Islet precursor cell (in vitro differentiated cells): ENCODE measurements around the gene SLAMF6.
"Not testable (repeated sequence)": the region's sequence is repeated elsewhere in the genome, so short reads cannot be mapped to it uniquely, and the experiment has no call there.

Experiments used
- DNase-seq: peaks from one replicate; pipeline ENCODE4 v3.0.0-alpha.2; 2018

The SLAMF6 gene

DNA sequence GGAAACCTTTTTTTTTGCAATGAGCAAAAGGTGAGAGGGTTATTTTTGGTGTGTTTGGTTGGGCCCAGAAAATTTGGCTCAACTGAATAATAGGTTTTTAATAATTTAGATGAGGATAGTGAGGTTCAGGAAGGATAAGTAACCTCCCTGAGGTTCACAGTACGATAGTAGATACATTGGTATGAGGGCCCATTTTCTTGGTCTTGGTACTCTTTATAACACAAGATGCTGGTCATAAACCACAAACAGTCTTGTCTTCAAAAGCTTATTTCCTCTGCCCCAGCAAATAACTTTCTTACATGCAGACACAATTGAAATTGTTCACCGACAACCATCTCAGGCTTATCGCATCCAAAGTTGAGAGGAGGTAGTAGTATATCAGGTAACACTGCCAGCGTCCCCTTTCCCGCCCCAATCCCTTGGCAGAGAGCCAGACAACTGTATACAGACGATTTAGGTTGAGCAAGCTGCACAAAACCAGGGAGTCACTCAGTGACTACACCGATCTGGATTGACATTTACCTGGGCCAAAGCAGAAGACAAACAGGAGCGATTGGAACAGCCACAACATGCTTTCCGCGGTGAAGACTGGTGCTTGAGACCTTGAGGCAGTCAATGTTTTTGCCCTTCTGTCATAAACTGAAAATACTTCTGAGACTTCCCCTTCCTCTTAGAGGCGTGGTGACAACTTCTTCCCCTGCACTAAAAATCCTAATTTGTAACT lies at the start of gene SLAMF6:
Gene SLAMF6, minus strand, starts transcription at position 634 of the 724 bp plus-strand sequence. Its CDS starts 63 bp downstream, at position 571.
- DNase-seq = no peak

DNA sequence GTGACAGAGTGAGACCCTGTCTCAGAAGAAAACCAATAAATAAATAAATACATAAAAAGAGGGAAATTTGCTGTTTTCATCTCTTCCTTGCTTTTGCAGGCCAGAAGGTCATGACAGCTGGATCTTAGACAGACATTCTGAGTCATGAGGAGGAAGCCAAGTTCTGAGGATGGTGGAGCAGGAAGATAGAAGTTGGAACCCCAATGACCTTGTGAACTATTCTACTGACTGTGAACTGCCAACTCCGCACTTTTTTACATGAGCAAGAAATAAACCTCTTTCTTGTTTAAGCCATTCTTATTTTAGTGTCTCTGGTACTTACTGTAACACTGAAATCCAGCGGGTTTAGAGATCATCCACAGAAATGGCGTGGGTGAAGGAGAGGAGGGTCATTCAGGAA lies 47.8 kb upstream of the SLAMF6 start:
- no peak for DNase-seq

DNA sequence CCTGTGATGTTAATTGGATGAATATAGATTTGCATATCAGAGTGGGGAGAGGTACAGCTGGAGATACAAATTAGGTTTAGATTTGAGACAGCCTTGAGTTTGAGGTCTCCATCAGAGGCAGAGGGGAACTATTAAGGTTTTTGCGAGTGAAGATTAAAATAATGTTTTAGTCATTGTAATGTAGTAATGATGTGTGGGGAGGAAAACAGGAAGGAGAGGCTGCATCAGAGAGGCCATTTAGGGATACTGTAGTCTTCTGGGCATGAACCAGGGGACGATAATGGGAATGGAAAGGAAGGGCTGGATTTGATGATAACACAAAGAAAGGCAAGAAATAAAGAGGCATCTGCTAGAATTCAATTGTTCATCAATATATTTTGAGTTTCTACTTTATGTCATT lies 46.8 kb upstream of the SLAMF6 start:
- no peak for DNase-seq

DNA sequence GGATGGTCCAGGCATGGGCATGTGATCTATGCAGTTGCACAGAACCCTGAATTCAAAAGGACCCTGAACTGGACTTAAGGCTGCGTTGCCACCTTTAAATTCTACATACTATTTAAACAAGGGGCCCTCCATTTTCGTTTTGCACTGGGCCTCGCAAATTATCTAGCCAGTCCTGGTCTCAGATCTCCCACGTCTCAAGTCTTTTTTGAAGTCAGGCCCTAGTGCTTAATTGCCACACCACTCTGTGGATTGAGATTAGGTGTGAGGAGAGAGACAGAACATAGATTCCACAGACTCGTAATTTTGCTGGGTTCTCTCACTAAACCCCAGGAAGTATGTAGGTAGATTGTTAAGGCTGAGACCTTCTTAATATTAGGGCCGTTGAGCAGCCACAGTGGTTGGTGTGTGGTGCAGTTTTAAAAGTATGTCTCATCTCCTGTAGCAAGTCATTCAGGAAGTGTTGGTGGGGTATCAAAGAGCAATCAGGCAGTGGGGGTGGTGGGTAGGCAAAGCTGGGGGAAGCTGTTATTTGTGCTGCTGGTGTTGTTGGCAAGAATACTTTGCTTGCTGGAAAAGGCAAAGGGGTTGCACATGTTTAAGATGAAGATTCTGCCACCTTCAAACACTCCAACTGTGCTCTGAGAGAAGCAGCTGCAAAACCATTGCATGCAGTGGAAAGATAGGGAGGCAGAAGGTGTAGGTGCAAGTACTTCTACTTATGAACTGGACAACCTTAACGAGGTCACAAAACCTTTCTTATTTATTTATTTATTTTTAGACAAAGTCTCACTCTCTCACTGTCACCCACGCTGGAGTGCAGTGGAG lies 45.0 kb upstream of the SLAMF6 start:
- DNase-seq = no peak

DNA sequence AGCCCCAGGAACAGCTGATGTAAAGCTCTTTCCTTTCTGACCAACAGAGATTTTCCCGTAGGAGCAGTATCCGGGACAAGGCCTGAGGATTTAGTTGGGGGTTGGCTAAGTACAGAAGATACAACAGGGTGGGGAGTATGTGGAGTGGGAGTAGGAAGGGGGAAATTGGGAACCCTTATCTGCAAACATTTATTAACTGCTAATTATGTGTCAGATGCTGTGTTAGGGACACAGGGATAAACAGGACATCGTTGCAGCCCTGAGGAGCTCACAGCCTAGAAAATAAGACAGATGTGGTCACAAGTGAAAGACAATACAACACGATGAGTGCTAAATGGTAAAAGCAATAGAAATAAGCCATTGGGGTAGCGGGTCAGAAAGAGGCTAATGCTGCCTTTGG lies 44.3 kb upstream of the SLAMF6 start:
- no peak for DNase-seq

DNA sequence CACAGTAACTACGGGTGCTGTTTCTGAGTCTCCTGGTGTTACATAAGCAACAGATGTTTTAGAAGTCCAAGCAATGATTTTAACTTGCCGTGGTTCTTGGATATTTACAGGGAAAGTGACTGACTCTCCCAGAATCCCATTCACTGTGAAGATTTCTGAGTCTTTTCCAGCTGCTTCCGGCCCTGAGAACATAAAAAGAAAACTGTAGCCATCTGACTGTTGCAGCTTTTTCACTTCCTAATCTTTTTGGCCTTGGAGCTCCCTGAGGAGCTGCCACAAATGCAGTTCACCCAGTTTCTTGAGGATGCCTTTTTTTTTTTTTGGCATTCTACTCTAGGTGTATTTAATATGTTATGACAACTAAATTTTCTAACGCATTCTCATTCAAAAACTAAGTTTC lies 42.5 kb upstream of the SLAMF6 start:
- DNase-seq = no peak

DNA sequence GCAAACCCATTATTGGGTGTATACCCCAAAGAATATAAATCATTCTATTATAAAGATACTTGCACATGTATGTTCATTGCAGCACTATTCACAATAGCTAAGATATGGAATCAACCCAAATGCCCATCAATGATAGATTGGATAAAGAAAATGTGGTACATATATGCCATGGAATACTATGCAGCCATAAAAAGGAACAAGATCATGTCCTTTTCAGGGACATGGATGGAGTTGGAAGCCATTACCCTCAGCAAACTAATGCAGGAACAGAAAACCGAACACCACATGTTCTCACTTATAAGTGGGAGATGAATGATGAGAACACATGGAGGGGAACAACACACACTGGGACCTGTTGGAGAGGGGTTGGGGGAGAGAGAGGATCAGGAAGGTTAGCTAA lies 40.2 kb upstream of the SLAMF6 start:
- DNase-seq = not testable (repeated sequence)

DNA sequence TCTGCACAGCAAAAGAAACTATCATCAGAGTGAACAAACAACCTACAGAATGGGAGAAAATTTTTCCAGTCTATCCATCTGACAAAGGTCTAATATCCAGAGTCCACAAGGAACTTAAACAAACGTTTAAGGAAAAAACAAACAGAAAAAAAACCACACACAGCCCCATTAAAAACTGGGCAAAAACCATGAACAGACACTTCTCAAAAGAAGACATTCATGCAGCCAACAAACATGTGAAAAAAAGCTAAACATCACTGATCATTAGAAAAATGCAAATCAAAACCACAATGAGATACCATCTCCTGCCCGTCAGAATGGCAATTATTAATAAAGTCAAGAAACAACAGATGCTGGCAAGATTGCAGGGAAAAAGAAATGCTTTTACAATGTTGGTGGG lies 39.7 kb upstream of the SLAMF6 start:
- not testable (repeated sequence) for DNase-seq

DNA sequence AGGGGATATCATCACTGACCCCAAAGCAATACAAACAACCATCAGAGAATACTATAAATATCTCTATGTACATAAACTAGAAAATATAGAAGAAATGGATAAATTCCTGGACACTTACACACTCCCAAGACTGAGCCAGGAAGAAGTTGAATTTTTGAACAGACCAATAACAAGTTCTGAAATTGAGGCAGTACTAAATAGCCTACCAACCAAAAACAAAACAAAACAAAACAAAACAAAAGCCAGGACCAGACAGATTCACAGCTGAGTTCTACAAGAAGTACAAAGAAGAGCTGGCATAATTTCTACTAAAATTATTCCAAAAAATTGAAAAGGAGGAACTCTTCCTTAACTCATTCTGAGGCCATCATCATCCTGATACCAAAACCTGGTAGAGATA lies 37.8 kb upstream of the SLAMF6 start:
- DNase-seq = no peak

DNA sequence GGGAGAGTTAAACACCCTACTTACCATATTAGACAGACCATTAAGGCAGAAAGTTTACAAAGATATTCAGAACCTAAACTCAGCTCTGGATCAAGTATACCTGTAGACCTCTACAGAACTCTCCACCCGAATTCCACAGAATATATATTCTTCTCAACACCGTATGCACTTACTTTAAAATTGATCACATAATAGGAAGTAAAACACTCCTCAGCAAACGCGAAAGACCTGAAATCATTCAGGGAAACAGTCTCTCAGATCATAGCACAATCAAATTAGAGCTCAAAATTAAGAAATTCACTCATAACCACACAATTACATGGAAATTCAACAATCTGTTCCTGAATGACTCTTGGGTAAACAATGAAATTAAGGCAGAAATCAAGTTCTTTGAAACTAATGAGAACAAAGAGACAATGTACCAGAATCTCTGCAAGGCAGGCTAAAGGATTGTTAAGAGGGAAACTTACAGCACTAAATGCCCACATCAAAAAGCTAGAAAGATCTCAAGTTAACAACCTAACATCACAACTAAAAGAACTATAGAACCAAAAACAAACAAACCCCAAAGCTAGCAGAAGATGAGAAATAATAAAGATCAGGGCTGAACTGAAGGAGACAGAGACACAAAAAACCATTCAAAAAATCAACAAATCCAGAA lies 37.1 kb upstream of the SLAMF6 start:
- DNase-seq = no peak

DNA sequence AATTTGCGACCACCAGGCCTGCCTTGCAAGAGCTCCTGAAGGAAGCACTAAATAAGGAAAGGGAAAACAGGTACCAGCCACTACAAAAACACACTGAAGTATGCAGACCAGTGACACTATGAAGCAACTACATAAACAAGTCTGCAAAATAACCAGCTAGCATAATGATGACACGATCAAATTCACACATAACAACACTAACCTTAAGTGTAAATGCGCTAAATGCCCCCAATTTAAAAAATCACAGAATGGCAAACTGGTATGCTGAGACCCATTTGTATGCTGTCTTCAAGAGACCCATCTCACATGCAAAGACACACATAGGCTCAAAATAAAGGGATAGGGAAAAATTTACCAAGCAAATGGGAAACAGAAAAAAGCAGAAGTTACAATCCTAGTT lies 36.4 kb upstream of the SLAMF6 start:
- DNase-seq = not testable (repeated sequence)

DNA sequence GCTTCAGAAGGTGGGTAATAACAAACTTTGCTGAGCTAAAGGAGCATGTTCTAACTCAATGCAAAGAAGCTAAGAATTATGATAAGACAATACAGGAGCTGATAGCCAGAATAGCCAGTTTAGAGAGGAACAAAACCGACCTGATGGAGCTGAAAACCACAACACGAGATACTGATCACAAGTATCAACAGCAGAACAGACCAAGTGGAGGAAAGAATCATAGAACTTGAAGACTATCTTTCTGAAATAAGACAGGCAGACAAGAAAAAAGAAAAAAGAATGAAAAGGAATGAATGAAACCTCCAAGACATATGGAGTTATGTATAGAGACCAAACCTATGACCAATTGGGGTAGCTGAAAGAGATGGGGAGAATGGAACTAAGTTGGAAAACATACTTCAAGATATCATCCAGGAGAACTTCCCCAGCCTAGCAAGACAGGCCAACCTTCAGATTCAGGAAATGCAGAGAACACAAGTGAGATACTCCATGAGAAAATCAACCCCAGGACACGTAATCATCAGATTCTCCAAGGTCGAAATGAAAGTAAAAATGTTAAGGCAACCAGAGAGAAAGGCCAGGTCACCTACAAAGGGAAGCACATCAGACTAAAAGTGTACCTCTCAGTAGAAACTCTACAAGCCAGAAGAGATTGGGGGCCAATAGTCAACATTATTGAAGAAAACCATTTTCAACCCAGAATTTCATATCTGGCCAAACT lies 35.8 kb upstream of the SLAMF6 start:
- DNase-seq = no peak

DNA sequence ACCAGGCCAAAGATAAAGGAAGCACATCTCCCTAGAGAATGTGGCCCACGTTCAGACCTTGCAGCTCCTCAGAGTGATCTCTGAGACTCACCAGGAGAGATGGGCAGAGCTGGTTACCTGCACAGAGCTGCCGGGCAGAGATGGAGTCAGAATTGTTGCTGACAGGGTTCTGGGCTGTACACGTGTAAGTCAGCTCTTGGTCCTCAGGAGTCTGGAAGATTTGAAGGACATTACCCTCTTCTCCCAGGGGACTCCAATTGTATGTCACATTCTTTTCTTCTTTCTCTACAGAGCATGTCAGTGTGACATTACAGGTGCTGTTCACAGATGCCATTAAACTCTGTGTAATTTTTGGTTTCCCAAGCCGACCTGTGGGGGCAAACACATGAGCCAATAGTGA lies 30.7 kb upstream of the SLAMF6 start:
- DNase-seq = no peak

DNA sequence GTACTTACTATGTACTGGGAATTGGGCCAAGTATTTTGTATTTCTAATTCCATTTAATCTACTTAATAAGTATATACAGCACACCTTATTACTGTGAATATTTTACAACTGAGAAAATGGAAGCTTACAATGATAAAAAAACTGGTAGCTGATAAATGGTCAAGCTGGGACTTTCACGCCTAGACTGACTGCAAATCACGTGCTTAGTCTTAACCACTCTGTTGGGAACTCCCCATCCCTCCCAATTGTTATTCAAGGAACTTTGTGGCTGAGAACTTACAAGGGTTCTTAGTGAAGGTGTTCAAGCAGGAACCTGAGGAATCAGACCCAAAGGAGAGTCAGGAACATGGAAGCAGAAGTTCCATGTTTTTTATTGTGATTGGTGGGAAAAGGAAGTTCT lies 29.4 kb upstream of the SLAMF6 start:
- DNase-seq = no peak

DNA sequence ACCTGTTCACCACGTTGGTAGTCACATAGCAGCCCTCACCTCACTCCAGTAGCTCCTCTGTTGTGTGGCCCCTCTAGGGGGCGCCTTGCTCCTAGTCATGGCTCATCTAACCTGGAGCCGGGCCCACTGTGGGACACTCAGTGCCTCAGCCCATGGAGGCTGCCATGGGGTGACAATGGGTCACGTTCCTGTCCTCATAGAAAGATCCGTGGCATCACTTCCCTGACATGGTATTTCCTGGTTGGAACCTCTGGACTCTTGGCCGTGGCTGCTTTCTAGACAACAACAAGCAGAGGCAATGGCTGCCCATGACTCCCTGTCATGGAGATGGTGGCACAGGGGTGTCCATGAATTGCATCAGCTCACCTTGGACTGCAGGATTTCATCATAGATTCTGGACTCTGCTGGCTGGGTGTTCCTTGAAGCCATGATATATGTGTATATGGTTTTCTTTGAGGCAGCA lies 27.5 kb upstream of the SLAMF6 start:
- no peak for DNase-seq

DNA sequence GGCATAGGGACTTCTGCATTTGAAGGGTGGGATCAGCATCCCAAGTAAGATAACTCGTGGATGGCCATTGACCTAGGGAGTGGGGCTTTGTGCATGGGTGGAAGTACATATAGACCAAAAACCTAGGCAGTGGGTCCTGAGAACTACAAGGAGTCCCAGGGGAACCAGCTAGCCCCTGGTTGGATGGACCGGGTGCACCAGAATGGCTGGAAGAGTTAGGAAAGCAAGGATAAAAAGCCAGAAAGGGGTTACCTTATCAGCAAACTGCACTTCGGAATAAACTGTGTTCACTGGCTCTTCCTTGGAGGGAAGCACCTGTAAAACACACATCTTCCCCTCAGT lies 26.6 kb upstream of the SLAMF6 start:
- no peak for DNase-seq

DNA sequence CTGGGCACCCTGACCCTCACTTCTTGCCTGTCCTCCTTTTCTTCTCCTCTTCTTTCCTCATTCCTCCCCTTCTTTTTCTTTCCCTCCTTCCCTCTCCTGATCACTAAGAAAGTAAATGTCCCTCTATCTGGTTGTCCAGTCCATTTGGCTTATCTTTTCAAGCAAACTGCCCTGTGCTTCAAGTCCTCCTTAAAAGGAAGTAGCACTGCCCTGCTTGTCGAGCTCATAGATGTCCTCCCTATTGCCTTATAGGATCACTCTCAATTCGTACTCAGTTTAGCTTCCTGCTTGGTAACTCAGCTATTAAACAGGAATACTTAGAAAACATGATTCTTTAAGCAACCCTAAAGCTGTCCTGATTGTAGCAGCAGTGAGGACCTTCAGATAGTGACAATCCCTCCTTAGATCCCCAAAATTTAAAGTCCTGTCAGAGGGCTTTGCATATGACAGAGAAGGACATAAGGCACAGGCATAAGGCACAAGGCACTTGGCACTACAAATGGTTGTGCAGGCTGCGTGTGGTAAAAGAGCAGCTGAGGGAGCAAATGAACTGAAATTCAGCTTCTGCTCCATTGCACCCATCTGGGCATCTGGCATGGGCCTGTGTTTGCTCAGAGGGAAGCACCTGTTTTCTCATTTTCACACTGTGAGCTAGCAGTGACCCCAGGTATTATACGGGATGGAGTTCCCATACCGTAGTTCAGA lies 26.1 kb upstream of the SLAMF6 start:
- no peak for DNase-seq

DNA sequence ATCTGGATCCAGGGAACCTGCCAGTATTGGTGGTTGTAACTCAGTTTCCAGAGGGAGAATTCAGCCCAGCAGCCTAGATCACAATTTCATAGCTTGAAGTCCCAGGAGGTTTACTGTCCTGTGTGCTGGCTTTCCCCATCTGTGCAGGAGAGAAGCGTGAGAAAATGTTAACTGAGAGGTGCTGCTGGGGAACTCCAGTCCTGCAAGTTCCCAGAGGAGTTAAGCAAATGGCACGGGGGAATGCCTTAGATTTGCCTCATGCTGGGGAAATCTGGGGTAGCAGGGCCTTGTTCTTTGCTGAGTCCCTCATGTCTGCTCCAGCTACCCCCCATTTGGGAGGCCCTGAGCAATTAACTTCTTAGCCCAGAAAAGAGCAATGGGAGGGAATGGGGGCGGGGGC lies 25.1 kb upstream of the SLAMF6 start:
- DNase-seq = no peak

DNA sequence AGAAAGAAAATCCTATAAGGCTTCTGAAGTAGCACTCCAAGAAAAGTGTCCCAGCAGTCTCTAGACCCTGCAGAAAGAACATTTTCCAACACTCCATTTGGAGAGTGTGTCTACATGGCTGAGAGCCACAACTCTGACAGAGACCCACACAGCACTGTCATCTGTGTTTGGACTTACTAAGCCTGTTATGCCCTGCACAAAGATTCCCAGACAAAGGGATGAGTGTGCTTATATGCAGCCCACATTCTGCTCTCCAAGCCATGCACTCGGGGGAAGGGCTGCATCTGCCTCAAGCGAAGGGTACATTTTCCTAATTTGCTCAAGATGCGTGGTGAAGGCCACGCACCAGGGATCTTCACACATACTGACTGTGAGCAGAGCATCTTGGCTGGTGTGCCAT lies 24.4 kb upstream of the SLAMF6 start:
- DNase-seq = no peak

DNA sequence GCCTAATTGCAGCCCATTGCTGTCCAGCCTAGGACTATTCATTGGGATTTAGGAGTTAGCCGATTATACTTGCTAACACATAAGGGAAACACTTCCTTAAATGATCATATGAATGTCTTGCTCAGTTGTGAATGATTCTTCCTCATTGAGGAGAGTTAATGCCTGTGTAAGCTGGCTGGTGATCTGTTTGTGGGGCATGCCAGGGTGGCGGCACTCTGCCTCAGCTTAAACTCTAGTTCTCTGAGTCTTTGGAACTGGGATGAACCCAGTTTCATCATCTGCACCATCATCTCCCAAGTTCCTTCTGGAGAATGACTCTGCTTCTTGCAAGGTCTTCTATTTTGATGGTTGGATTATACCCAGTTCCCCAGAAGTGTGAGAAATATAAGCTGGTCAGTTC lies 23.9 kb upstream of the SLAMF6 start:
- no peak for DNase-seq

DNA sequence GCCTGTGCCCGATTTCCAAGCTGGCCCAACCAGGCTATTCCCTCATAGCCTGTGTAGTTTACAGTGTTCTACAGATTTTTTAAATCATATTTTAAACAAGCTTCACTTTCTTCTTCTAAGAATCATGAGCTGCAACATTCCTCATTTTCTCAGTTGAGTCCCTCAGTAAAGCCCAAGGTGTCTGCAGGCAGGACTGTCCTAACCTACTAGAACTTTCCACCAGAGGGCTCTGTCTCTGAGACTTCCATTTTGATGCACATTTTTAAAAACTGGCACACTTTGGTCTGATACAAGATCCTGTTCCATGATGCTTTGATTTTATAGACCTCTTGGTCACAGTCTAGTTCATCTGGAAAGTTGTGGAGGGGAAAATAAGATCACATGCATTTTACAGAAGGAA lies 21.6 kb upstream of the SLAMF6 start:
- DNase-seq = no peak

DNA sequence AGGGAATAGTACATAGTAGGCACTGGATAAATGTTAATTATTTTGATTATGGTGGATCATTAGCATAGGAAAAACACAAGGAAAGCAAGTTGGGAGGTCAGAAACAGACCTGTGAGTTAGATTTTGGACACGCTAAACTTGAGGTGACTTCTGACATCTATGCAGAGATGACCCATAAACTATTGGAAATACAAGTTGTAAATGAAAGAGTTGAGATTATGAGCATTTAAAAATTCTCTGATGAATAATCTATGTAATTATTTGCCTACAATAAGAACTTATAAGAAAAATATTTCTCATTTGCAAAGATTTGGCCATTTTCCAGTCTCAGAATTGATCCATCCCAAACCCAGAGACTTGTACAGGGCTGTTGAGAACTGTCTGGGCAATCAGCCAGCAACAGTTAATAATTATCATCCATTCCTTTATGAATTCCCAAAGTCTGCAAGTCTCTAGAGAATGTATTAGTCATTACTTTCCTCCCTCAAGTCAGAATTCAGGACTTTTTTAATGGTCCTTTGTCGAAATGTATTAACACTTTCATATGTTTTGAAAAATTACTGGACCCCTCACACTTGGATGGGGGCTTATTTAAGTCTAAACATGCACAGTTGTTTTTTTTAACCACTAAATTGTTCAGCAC lies 19.4 kb upstream of the SLAMF6 start:
- no peak for DNase-seq
